H9 (cell line): Measurements from ENCODE around the gene UGT2A2. TPM values are rescaled to one million over a fixed set of nuclear protein-coding genes. Genes with fewer than 3 reads are reported as not detected.

Experiments used
- DNase-seq: peaks from one replicate; pipeline ENCODE4 v3.0.0-alpha.2; 2017
- H2AFZ ChIP-seq: one replicate; pipeline ENCODE4 v1.6.1; 2013; ENCODE audit warnings: mild to moderate bottlenecking, low read length, control low read depth, moderate library complexity
- H2AK5ac ChIP-seq: 2 replicates; pipeline ENCODE4 v1.6.1; 2013; ENCODE audit warnings: low read length, control low read depth, mixed read lengths; ENCODE audit not compliant: insufficient read length
- H2BK120ac ChIP-seq: one replicate; pipeline ENCODE4 v1.6.1; 2013; ENCODE audit warnings: low read depth, mild to moderate bottlenecking, low read length, control low read depth, inconsistent platforms; ENCODE audit not compliant: poor library complexity, severe bottlenecking
- H2BK12ac ChIP-seq: 2 replicates; pipeline ENCODE4 v1.6.1; 2013; ENCODE audit warnings: low read length, control low read depth, mixed read lengths, low read depth; ENCODE audit not compliant: insufficient read length
- H2BK15ac ChIP-seq: 2 replicates; pipeline ENCODE4 v1.6.1; 2013; ENCODE audit warnings: low read depth, low read length, control low read depth
- H2BK20ac ChIP-seq: one replicate; pipeline ENCODE4 v1.6.1; 2013; ENCODE audit warnings: low read depth, mild to moderate bottlenecking, low read length, control low read depth, inconsistent platforms; ENCODE audit not compliant: poor library complexity, severe bottlenecking
- H2BK5ac ChIP-seq: 2 replicates; pipeline ENCODE4 v1.6.1; 2013; ENCODE audit warnings: low read length, control low read depth, mixed read lengths; ENCODE audit not compliant: insufficient read length
- H3K14ac ChIP-seq: 2 replicates; pipeline ENCODE4 v1.6.1; 2013; ENCODE audit warnings: low read length, control low read depth; ENCODE audit not compliant: insufficient read depth
- H3K18ac ChIP-seq: 2 replicates; pipeline ENCODE4 v1.6.1; 2013; ENCODE audit warnings: low read depth, mild to moderate bottlenecking, mixed read lengths, low read length, control low read depth; ENCODE audit not compliant: insufficient read length
- H3K23ac ChIP-seq: 2 replicates; pipeline ENCODE4 v1.6.1; 2013; ENCODE audit warnings: low read length, control low read depth, mixed read lengths, low read depth; ENCODE audit not compliant: insufficient read length
- H3K23me2 ChIP-seq: 2 replicates; pipeline ENCODE4 v1.6.1; 2013; ENCODE audit warnings: low read depth, mild to moderate bottlenecking, mixed read lengths, low read length, control low read depth; ENCODE audit not compliant: insufficient read length, poor library complexity, severe bottlenecking
- H3K27ac ChIP-seq: 2 replicates; pipeline ENCODE4 v1.5.1; 2013; ENCODE audit warnings: low read length, control low read depth, mixed read lengths, low read depth; ENCODE audit not compliant: insufficient read length
- H3K27me3 ChIP-seq: 2 replicates; pipeline ENCODE4 v1.6.1; 2013; ENCODE audit warnings: low read length, control low read depth, inconsistent platforms; ENCODE audit not compliant: insufficient read depth
- H3K4ac ChIP-seq: 2 replicates; pipeline ENCODE4 v1.6.1; 2013; ENCODE audit warnings: low read depth, mild to moderate bottlenecking, control low read depth, inconsistent platforms, low read length, moderate library complexity
- H3K4me1 ChIP-seq: 2 replicates; pipeline ENCODE4 v1.6.1; 2013; ENCODE audit warnings: low read length, control low read depth, inconsistent platforms; ENCODE audit not compliant: insufficient read depth
- H3K4me2 ChIP-seq: 2 replicates; pipeline ENCODE4 v1.6.1; 2013; ENCODE audit warnings: low read length, control low read depth, mixed read lengths; ENCODE audit not compliant: insufficient read length, insufficient read depth
- H3K56ac ChIP-seq: 2 replicates; pipeline ENCODE4 v1.6.1; 2013; ENCODE audit warnings: low read depth, mild to moderate bottlenecking, mixed read lengths, low read length, control low read depth; ENCODE audit not compliant: insufficient read length
- H3K79me1 ChIP-seq: 2 replicates; pipeline ENCODE4 v1.6.1; 2013; ENCODE audit warnings: low read depth, mild to moderate bottlenecking, moderate library complexity, low read length, control low read depth, inconsistent platforms; ENCODE audit not compliant: insufficient read depth, poor library complexity, severe bottlenecking
- H3K79me2 ChIP-seq: 2 replicates; pipeline ENCODE4 v1.6.1; 2013; ENCODE audit warnings: low read length, control low read depth, inconsistent platforms; ENCODE audit not compliant: insufficient read depth
- H3K9ac ChIP-seq: 2 replicates; pipeline ENCODE4 v1.6.1; 2013; ENCODE audit warnings: low read length, control low read depth, mixed read lengths; ENCODE audit not compliant: insufficient read length; ENCODE audit errors: extremely low read depth
- H3K9me3 ChIP-seq: one replicate; pipeline ENCODE4 v1.6.1; 2013; ENCODE audit warnings: low read depth, low read length, inconsistent platforms; ENCODE audit not compliant: control insufficient read depth
- H3T11ph ChIP-seq: one replicate; pipeline ENCODE4 v1.6.1; 2013; ENCODE audit warnings: mild to moderate bottlenecking, low read length, control low read depth, inconsistent platforms
- H4K20me1 ChIP-seq: one replicate; pipeline ENCODE4 v1.6.1; 2013; ENCODE audit not compliant: control insufficient read depth, insufficient read length, insufficient read depth
- H4K5ac ChIP-seq: 2 replicates; pipeline ENCODE4 v1.6.1; 2013; ENCODE audit warnings: low read depth, mild to moderate bottlenecking, mixed read lengths, low read length, control low read depth; ENCODE audit not compliant: insufficient read length
- H4K8ac ChIP-seq: replicated peaks from 2 replicates; pipeline ENCODE4 v1.6.1; 2013; ENCODE audit warnings: low read length, control low read depth, mixed read lengths, low read depth; ENCODE audit not compliant: insufficient read length
- H4K91ac ChIP-seq: 2 replicates; pipeline ENCODE4 v1.6.1; 2013; ENCODE audit warnings: low read depth, mild to moderate bottlenecking, moderate library complexity, mixed read lengths, low read length, control low read depth; ENCODE audit not compliant: insufficient read length
- H3K27ac Mint-ChIP-seq, 3 experiments: 2 replicates in 2 of 3; 3 replicates in 1 of 3; pipeline ENCODE4 v1.8.0; 2020 to 2021; ENCODE audit warnings: mixed read lengths in 3 of 3, mild to moderate bottlenecking in 1 of 3, moderate library complexity in 1 of 3
- H3K27me3 Mint-ChIP-seq: 2 replicates; pipeline ENCODE4 v1.8.0; 2021; ENCODE audit warnings: low read depth, mild to moderate bottlenecking, moderate library complexity, mixed read lengths
- H3K36me3 Mint-ChIP-seq, 3 experiments: 2 replicates in 2 of 3; 3 replicates in 1 of 3; pipeline ENCODE4 v1.8.0; 2020 to 2021; ENCODE audit warnings: low read depth in 3 of 3, mixed read lengths in 3 of 3; ENCODE audit not compliant: insufficient read depth in 1 of 3
- H3K4me1 Mint-ChIP-seq, 2 experiments: 2 replicates each; pipeline ENCODE4 v1.8.0; 2020; ENCODE audit warnings: mixed read lengths in 2 of 2
- H3K4me3 Mint-ChIP-seq, 2 experiments: 2 replicates in 1 of 2; 3 replicates in 1 of 2; pipeline ENCODE4 v1.8.0; 2020 to 2021; ENCODE audit warnings: mild to moderate bottlenecking in 2 of 2, mixed read lengths in 2 of 2, moderate library complexity in 1 of 2
- H3K9me3 Mint-ChIP-seq, 2 experiments: 2 replicates in 1 of 2; 3 replicates in 1 of 2; pipeline ENCODE4 v1.8.0; 2020; ENCODE audit warnings: mild to moderate bottlenecking in 2 of 2, mixed read lengths in 2 of 2, moderate library complexity in 1 of 2
- WGBS: extraction: QIAGEN DNeasy Blood & Tissue Kit; methylation state at CpG from one replicate; pipeline ENCODE4 v1.1.7; 2013; ENCODE audit warnings: missing lambda C conversion rate, low lambda C conversion rate, mixed read lengths; ENCODE audit not compliant: insufficient read length; ENCODE audit errors: extremely low coverage; 5-methylcytosine and 5-hydroxymethylcytosine counted together
- total RNA-seq: library from RNA; stranded (reverse); gene quantifications from 2 replicates; pipeline ENCODE4 v1.2.1, GENCODE V29; 2021
- TF ChIP-seq, protein P1 (sequence below): fragments of 200-600 bp; sonication (generic); conservative IDR thresholded peaks from 3 replicates; pipeline ENCODE4 v1.8.0; 2021; ENCODE audit warnings: antibody characterized with exemption, mild to moderate bottlenecking

The UGT2A2 gene
- total RNA-seq, 1 experiment from 2014 or later, result not detected

DNA sequence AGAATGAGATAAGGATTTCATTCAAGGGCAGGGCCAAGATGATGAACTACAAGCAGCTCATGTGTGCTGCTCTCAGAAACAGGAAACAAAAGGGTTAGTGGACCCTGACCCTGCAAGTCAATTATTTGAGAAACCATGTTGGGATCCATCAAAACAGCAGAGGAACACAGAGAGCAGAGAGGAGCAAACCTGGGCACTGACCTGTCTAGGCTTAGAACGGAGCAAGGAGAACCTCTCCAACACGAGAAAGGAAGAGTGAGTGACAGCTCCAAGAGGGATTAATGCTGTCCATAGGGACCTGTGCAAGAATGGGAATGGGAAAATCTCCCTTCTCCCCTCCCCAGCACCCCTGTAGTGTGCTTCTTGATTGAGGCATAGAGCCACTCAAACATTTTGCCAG lies 89.8 kb downstream of the UGT2A2 start:
- Mint-ChIP-seq H3K36me3 (no peaks in the 10 kb centered on the region; a peak in 1 of 7 replicates), H3K27me3 (no peaks in the 10 kb centered on the region), H3K4me3 (no peak overlapping the region), H3K9me3 (no peaks in the 10 kb centered on the region), H3K4me1 (no peaks in the 10 kb centered on the region), H3K27ac (no peak overlapping the region)
- Histone ChIP-seq H2BK12ac (no peak overlapping the region), H3K4me1 (no peaks in the 10 kb centered on the region), H3K23ac (no peak overlapping the region), H3K4ac (no peak overlapping the region), H3K23me2 (no peaks in the 10 kb centered on the region), H4K8ac (no peak overlapping the region), H3K79me2 (no peaks in the 10 kb centered on the region), H3K4me2 (no peak overlapping the region), H2BK15ac (no peak overlapping the region), H3T11ph (no peak overlapping the region), H2BK5ac (no peak overlapping the region), H3K56ac (no peak overlapping the region), H3K14ac (no peak overlapping the region), H3K9me3 (no peaks in the 10 kb centered on the region), H4K91ac (no peak overlapping the region), H2AK5ac (no peak overlapping the region), H4K5ac (no peak overlapping the region), H2BK20ac (no peak overlapping the region), H3K79me1 (no peaks in the 10 kb centered on the region), H3K18ac (no peak overlapping the region), H2BK120ac (no peak overlapping the region), H3K9ac (no peak overlapping the region), H4K20me1 (no peaks in the 10 kb centered on the region), H3K27me3 (no peaks in the 10 kb centered on the region), H2AFZ (no peak overlapping the region), H3K27ac (no peak overlapping the region)
- TF ChIP-seq, protein P1, sequence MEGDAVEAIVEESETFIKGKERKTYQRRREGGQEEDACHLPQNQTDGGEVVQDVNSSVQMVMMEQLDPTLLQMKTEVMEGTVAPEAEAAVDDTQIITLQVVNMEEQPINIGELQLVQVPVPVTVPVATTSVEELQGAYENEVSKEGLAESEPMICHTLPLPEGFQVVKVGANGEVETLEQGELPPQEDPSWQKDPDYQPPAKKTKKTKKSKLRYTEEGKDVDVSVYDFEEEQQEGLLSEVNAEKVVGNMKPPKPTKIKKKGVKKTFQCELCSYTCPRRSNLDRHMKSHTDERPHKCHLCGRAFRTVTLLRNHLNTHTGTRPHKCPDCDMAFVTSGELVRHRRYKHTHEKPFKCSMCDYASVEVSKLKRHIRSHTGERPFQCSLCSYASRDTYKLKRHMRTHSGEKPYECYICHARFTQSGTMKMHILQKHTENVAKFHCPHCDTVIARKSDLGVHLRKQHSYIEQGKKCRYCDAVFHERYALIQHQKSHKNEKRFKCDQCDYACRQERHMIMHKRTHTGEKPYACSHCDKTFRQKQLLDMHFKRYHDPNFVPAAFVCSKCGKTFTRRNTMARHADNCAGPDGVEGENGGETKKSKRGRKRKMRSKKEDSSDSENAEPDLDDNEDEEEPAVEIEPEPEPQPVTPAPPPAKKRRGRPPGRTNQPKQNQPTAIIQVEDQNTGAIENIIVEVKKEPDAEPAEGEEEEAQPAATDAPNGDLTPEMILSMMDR, result no peak
- no CpG with 5 or more reads among the region's 2 CpGs for WGBS
- DNase-seq, result no peak
